ELF-1 (cell line): ENCODE results near the gene SART1.

Experiments used
- DNase-seq: peaks from one replicate; pipeline ENCODE4 v3.0.0-alpha.2; 2016; ENCODE audit warnings: low read depth, low spot score

SART1 gene

DNA sequence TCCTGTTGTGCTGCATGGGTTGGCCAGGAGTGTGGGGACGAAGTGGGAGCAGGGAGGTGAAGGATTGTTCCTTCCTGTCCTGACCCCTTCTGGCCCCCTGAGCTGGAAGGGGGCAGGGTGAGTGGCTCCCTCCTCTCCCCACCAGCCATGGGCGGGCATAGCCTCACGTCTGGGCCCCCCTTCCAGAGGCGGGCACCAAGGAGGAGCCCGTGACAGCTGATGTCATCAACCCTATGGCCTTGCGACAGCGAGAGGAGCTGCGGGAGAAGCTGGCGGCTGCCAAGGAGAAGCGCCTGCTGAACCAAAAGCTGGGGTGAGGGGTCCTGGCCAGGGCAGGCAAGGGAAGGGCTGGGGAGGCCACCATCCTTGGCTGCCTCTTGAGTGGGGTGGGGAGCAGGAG lies 3.4 kb downstream of the SART1 start:
- no peak for DNase-seq

DNA sequence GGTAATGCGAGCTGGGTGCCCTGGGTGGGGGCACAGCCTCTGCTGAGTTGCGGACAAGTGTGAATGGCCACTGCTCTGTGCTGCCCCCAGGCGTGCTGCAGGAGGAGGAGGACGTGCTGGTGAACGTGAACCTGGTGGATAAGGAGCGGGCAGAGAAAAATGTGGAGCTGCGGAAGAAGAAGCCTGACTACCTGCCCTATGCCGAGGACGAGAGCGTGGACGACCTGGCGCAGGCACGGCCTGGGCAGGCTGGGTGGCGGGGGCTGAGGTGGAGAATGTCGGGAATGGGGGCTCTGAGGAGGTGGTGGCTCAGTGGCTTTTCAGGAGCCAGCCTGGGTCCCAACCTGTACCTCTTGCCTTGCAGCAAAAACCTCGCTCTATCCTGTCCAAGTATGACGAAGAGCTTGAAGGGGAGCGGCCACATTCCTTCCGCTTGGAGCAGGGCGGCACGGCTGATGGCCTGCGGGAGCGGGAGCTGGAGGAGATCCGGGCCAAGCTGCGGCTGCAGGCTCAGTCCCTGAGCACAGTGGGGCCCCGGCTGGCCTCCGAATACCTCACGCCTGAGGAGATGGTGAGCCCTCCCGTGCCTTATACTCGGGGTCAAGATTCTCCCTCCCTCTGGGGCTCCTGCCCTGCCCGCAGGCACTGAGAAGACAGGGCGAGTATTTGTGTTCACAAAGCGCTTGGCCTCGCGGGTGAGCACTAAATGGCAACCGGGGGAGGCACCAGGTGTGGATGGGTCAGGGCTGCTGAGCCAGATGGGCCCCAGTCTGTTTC lies 4.6 kb downstream of the SART1 start:
- DNase-seq: no peak

DNA sequence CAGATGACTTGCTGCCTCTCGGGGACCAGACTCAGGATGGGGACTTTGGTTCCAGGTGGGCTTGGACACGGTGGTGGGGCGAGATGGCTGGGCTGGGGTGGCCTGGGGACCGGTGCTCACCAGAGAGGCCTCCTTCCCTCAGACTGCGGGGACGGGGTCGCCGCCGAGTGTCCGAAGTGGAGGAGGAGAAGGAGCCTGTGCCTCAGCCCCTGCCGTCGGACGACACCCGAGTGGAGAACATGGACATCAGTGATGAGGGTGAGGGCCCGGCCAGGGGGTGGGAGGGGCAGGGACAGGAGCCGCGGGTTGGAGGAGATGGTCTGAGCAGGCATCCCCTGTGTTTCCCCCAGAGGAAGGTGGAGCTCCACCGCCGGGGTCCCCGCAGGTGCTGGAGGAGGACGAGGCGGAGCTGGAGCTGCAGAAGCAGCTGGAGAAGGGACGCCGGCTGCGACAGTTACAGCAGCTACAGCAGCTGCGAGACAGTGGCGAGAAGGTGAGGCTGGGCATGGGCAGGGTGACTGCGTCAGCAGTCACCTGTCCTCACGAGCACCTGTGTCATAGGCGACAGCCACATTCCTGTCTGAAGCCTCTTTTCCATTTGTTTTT lies 5.9 kb downstream of the SART1 start:
- DNase-seq: no peak

DNA sequence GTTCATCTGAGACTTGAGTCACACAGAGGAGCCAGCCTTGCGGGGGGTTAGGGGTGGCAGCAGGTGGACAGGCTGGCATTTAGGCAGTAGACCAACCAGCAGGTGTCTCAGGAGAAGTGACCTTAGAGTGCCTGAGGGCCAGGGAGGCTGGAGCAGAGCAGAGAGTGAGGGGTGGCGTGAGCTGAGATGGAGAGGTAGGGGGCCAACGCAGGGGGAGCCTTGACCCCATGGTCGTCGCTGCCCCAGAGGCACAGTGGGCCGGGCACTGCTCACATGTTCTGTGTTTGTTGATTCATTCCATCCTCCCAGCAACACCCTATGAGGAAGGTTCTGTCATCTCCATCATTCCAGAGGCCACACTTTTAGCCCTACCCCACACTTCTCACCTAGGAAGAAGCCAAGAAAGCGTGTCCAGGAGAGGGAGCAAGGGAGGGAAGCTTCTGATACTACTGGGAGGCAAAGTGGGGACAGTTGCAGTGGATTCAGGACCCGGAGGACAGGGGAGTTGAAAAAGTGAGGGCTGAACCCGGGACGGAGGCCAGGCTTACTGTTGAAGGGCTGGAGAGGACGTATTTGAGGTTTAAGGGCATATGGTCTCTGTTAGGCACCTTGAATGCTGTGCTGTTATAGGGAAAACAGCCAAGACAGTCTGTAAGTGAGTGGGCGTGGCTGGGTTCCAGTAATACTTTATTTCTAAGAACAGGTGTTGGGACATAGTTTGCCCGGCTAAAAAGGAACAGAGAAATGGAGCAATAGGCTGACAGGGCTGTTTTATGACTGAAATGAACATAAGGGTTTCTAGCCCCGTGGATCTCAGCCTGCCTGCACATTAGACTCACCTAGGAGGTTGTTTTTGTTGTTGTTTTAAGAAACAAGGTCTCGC lies 7.3 kb downstream of the SART1 start:
- no peak for DNase-seq

DNA sequence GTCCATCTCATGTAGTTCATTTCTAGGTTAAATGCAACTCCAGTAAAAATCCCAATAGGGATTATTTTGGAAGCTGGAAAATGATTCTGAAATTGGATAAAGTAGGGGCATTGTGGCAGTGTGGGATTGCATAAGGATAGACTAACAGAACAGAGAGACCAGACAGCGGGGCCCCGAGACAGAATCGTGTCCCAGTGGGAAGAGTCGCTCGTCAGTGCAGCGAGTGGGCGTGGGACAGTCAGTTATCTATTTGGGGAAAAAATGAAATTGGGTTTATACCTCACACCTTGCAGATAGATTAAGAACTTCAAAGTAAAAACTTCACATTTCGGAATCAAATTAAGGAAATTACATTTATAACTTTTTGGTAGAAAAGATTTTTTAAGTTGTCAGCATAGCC lies 10.6 kb downstream of the SART1 start:
- no peak for DNase-seq

DNA sequence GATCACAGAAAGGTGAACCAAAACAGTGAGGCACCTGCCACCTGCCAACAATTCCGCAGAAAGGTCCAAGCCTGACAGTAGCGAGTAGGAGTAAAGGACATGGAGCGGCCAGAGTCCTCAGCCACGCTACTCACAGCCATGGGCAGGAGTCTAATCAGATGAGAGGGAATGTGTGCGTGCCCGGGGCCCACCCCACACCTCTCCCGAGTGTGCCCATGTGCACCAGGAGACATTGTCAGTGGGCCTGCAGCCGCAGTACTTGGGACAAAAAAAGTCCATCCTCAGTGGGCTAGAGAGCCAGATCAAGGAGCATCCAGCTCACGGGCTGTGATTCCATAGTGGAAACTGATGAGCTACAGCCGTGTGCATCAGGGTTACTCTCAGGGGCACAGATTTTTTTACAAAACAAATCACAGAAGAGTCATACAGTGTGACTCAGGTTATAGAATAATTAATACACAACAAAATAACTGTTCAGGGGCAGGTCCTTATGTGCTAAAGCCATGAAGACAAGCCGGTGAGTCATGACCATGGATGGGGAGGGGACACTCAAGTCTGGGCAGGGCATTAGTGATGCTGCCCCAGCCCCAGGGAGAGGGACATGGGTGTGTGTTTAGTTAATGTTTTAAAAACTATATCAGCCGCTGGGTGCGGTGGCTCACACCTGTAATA lies 12.0 kb downstream of the SART1 start:
- DNase-seq: no peak

DNA sequence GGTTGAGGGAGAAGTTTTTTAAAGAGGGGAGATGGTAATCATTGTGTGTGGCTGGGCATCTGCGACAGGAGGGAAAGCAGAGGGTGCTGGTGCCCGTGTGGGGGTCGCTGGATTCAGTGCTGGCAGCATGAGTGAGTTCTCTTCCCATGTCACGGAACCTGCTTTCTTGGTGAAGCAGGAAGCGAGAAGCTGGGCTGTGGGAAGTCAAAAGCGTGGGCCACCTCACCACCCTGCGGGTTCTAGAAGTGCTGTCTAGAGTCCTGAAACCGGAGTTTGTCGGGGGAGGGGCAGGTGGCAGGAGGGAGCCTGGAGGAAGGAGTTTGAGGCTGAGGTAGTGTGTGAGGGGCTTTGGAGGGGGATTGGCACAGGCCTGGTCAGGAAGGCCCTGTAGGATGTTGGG lies 14.2 kb downstream of the SART1 start:
- no peak for DNase-seq

DNA sequence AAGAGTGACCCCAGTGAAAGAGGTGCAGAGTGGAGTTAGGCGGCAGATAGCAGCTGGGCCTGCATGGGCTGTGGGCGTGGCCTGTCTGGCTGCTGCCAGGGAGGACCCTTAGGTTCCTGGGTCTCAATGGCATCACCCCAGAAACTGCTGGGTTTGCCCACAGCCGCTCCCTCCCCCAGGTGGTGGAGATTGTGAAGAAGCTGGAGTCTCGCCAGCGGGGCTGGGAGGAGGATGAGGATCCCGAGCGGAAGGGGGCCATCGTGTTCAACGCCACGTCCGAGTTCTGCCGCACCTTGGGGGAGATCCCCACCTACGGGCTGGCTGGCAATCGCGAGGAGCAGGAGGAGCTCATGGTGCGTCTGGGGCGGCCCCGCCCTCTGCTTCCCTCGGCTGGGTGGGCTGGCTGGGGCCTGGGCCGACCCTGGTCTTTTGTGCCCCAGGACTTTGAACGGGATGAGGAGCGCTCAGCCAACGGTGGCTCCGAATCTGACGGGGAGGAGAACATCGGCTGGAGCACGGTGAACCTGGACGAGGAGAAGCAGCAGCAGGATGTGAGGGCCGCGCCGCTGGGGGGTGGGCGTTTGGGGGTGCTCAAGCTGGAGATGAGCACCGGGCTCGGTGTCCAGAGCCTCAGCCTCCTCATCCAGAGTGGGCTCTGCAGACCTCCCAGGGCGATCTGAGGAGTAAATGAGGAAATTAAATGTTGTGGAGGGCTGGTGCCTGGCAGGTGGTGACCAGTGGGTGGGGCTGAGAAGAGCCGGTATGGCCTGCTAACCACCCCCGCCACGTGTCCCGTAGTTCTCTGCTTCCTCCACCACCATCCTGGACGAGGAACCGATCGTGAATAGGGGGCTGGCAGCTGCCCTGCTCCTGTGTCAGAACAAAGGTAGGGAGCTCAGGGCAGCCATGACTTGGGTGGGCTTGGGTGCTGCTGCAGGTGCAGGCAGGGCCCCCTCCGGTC lies 15.0 kb downstream of the SART1 start:
- DNase-seq: no peak

DNA sequence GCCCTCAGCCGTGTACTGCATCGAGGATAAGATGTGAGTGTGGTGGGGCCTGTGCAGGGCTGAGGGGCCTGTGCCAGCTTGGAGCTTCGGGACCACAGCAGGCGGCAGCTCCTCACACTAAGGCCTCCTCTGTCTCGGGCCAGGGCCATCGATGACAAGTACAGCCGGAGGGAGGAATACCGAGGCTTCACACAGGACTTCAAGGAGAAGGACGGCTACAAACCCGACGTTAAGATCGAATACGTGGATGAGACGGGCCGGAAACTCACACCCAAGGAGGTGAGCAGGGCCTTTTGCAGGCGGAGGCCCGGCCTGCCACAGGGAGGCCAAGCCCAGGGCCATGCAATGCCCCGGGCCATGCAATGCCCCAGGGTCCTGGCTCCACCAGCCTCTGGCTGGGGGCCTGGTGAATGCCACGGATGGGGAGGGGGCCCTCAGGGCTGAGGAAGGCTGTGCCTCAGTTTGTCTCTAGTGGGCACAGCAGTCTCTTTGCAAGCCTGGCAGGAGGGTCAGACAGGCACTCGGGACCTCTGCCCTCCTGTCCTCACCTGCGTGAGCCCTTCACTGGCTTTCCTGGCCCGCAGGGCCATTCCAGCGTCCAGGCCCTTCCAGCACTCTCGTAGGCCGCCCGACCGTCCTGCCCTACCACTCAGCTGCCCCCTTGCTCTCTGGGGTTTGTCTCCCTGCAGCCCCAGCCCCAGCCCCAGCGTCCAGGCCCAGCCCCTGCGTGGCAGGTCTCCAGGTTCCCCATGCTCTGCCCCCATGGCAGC lies 16.3 kb downstream of the SART1 start:
- DNase-seq: no peak

DNA sequence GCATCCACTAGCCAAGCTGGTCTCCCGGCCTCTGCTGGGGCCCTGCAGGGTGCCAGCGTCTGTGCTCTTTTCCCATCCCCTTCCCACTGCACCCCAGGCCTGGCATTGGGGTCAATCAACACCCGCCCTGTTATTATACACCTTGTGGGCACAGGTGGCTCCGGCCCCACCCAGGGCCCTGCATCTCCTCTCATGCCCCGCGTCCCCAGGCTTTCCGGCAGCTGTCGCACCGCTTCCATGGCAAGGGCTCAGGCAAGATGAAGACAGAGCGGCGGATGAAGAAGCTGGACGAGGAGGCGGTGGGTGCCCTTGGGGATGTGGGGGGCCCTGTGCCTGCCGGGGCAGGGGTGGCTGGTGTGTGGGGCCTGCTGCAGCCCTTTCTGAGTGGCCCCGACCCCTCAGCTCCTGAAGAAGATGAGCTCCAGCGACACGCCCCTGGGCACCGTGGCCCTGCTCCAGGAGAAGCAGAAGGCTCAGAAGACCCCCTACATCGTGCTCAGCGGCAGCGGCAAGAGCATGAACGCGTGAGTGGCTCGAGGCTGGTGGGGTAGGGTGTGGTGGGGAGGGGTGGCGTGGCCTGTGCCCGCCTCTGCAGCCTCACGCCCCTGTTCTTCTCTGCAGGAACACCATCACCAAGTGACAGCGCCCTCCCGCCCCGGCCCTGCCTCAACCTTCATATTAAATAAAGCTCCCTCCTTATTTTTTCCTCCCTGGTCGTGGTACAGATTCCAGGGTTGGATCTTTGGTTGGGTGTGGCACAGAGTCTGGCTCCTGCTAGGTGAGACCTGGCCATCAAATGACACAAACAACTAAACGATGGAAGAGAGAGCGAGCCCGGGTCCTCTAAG lies 17.1 kb downstream of the SART1 start:
- no peak for DNase-seq

DNA sequence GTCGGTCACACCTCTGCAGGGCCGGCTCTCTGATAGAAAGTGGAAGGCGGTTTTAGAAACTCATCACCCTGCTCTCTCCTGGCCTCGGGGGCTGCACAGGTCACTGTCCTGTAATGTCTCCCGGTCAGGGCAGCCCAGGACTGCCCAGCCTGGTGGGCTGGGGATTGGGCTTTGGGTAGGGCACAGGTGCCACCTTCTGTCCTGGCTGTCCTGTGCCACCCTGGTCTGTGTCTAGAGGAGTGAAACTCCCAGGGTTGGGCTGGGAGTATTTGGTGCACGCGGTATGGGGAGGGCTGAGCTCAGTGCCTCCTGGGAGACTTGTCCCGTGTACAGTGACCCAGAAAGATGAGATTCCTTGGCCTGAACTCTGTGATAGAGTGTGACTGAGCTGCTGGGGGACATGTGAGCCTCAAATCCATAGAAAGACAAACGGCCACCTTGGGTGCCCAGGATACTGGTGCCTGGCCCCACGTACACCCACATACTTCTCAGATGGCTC lies 17.8 kb downstream of the SART1 start:
- DNase-seq: no peak

DNA sequence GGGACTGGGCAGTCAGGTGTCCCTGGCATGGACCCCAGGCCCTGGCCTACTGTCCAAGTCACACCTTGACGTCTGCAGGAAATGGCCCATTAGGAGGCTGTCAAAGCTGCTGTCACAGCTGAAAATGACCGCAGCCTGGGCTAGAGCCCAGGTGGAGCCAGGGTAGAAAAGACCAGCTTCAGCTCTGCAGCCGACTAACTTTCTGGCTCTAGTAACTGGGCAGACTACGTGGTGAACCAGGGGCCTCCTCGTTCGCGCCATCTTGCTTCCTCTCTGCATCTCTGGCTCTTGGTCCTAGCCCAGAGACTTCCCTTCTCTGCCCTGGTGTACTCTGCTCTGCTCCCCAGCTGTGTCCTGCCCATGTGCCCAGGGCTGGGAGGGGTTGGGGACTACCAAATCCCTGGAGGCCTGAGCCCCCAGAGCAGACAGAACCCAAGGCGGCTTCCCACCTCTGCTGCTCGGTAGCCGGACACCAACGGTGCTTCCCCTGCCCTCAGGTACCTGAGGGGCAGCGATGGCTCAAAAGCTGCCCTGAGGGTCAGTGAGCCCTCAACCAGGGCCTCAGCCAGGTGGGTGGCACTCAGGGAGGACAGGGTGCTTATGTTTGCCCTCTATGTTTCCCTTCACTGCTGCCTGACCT lies 19.7 kb downstream of the SART1 start:
- DNase-seq: no peak

DNA sequence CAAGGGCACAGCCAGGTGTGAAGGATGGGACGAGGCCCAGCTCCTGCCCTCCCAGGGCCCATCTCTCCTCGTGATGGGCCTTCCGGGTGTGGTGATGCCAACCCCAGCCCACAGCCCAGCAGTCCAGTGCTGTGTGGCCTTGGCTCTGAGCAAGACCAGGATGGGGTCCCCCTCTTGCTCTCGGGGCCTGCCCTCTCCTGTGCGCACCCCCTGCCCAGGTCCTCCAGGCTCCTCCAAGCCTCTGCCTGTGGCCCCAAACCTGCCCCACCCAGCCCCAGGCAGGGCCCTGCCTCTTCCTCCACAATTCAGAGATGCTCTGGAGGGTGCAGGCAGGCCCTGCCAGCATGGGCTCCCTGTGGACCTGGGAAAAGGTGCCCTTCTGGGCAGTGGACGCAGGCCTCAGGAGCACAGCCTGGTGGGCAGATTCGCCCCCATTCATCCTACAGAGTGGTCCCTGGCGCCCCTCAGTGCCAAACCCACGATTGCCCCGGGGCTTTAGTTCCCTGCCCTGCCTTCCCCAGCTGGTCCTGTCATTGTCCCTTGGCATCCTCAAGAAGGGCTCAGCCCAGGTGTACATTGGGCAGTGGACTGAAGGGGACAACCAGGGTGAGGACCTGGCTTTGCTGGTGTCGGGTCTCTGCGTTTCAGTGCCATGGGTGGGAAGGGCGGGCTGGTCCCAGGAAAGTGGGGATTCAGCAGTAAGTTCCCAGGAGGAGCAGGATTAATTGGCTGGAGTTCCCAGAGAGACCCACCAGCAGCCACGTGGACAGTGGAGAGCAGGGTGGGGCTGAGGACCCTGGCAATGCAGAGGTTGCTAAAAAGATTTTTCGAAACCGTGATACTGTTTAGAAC lies 20.7 kb downstream of the SART1 start:
- no peak for DNase-seq

DNA sequence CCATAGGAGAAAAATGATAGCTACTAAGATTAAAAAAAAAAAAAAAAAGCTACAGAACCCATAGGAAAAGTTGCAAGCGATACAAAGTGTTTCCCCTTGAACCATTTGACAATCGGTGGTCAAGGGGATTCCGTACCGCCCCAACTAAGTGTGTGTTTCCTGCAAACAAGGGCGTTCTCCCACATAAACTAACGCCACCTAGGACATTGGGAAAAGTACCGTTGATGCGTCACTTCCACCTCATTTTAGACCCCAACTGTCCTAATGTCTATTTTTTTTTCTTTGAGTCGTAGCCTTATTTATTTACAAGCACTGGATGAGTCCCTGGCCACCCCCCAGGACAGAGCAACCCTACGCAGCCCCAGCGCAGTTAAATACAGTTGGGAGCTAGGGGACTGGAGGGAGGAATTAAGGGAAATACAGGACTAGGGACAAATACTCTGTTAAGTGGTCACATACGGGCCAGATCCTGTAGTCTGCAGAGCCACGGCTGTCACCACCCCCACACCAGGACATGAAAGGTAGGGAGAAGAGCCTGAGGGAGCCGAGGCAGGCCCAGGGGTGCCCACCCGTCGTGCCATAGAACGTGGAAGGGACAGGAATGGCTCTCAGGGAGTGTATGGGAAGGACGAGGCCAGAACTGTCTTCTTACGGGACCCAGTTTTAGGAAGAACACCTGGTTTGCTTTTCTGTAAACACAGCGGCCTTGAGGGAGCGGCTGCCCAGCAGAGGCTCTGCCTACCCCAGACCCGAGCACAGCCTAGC lies 21.5 kb downstream of the SART1 start:
- DNase-seq: no peak

DNA sequence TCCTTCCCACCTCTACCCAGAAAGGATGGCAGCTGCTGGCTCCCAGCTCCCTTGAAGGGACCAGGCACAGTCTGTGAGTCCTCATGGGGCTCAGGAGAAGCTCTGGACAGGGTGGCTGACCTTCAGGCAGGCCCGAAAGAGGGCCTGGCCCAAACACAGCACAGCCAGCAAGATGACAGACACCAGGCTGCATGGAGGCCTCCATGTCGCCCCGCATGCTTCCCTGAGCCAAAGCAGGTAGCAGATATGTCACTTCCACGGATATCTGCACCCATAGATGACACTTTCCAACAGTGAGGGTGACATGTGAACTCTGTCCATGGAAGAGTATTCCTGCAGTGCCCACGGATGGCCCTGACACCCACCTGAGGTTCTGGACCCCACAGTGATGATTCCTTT lies 22.1 kb downstream of the SART1 start:
- DNase-seq: no peak

DNA sequence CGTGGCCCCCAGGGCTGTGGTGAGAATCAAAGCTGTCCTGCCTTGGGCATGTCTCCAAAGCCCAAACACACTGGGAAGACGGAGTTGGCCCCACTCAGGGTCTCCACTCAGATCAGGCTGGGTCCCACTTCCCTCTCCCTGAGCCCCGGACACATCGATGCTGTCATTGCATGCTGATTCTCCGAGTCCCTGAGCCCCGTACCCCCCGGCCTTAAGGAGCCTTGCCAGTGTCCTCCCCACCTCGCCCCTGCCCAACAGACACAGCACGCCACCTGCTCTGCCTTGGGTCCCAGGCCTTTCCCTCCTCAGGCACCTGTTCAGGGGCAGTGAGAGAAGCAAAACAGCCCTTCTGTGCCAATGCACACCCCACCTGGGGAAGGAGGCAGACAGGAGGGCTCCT lies 25.8 kb downstream of the SART1 start:
- no peak for DNase-seq
